HG03108 (cell line): ENCODE data around the gene VWA2.

Source experiments
- ATAC-seq: cut with Tn5 transposase; IDR thresholded peaks from one replicate; pipeline ENCODE4 v1.9.1; 2021; ENCODE audit warnings: moderate library complexity; ENCODE audit not compliant: unreplicated experiment

The VWA2 gene

GRCh38 chr10:114245121-114245791 is 6.2 kb downstream of the VWA2 start:
- no peak for ATAC-seq

DNA sequence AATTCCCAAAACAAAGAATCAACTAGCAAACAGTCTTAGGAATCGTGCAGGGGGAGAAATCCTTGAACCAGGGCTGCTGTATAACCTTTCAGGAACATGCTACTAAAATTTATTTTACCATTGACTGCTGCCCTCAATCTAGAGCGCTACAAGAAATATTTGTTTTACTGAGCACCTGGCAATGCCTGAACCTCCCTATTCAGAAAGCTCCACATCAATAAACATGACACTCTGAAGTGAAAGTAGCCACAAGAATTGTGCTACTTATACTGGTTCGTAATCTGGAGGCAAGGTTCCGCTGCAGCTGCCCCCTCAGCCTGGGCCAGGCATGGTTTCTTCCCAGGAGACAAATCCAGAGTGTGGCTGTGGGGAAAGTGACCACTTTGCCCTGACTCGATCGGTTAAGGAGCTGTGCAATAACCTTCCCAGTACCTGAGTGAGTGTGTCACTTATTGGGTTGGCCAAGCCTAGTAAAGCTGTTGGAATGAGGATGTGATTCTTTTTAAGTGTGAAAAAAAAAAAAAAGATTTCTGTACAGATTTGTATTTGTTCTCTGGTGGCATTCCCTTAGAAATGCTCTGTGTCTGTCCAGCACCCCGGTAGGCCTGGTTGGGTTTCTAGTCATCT is 7.7 kb downstream of the VWA2 start:
- ATAC-seq, result no peak

GRCh38 chr10:114250236-114250635 is 11.2 kb downstream of the VWA2 start:
- ATAC-seq, result no peak

DNA sequence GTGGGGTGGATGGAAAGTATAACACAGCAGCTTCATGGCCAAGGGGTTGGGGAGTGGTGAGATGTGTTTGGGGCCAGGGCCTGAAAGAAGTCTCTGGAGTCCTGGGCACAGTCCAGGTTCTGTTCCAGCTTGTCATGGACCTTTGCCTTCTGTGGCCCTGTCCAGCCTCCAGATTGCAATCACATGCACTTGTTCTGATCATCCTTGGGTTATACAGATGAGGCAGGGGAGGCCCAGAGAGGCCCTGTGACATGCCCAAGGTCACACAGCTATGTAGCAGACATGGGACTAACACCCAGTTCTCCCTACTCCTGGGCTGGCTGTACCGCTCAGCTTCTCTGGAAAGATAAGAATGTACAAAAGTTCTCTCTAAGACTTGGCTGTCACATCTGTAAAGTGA is 11.7 kb downstream of the VWA2 start:
- ATAC-seq, result no peak

- no peak for ATAC-seq
Measured at GRCh38 chr10:114252092-114252491, 13.0 kb downstream of the VWA2 start.

- no peak for ATAC-seq
Measured at GRCh38 chr10:114252883-114253282, 13.8 kb downstream of the VWA2 start.

GRCh38 chr10:114255227-114255626 is 16.2 kb downstream of the VWA2 start:
- ATAC-seq, result no peak

GRCh38 chr10:114256008-114256765 is 17.1 kb downstream of the VWA2 start:
- no peak for ATAC-seq

DNA sequence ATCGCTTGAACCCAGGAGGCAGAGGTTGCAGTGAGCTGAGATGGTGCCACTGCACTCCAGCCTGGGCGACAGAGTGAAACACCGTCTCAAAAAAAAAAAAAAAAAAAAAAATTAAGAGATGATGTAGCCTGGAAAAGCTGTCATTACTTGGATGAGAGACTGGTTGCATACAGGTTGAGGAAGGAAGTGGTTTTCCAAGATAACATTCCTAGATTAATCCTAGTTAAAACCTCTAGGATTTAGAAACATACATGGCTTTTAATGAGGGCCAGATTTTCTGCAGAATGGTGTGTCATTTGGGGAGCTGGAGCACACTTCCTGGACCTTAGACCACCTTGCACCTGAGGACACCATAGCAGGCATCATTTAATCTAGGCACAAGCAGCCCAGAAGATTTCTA is 17.8 kb downstream of the VWA2 start:
- ATAC-seq, result no peak

DNA sequence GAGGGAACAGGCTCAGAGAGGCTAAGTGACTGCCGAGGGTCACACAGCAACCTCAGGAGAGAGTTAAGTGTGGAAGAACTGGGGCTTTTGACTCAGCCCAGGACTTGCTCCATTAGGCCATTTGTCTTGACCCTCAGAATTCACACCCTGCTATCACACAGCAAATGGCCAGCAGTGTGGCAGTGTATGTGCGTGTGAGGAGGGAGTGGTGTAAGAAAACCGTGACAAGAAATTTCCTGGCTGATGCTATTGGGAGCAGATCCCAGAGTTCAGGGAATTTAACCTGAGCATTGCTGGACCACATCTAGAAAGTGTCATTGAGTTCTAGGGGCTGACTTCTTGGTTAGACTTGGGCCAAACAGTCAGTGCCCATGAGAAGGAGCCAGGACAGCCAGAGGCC is 18.4 kb downstream of the VWA2 start:
- no peak for ATAC-seq

- ATAC-seq, result no peak
Measured at GRCh38 chr10:114258274-114258840, 19.3 kb downstream of the VWA2 start.

DNA sequence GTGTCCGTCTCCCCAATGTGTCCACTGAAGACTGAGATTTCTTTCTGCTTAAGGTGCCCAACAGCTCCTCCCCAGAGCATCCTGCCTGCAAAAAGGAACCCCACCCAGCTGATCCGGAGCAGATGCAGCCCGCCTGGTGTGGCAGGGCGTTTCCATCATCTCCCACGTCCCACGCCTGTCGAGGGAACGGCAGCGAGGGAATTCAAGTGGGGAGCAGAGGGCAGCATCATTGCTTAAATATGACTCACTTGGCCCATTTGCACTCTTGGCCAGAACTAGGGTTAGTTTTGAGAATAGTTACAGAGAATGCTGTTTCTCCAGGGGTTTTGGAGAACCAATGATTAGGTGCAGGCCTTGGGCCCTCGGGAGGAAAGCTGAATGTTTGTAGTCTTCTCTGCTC is 20.8 kb downstream of the VWA2 start:
- no peak for ATAC-seq

- ATAC-seq, result no peak
Measured at GRCh38 chr10:114260366-114260765, 21.3 kb downstream of the VWA2 start.

- no peak for ATAC-seq
Measured at GRCh38 chr10:114261076-114261475, 22.0 kb downstream of the VWA2 start.

GRCh38 chr10:114262496-114262895 is 23.4 kb downstream of the VWA2 start:
- no peak for ATAC-seq

DNA sequence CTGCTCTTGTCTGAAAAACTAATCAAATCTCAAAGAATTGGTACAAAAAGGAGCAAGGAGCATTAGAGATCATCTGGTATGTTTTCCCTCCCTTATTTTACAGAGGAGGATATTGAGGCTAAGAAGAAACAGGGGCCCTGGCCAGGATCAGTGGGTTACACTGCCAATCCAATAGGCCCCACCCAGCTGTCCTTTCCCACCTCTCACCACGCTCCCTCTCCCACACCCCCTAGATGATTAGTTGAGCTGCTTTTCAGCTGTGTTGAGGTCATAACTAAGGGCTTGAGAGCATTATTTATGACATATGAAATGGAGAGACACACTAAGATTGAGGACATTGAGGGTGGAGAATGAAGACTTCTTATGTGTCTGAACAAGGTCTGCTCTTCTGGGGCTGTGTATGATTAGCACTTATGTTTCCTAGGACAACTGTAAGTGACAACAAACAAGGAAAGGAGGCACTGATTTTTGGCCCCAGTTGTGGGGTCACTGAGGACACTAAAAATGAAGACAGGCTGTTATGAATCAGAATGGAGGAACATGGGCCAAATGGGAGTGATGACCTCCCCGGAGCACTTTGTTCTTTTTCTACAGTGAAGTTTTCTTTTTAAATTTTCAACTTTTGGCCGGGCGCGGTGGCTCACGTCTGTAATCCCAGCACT is 26.5 kb downstream of the VWA2 start:
- no peak for ATAC-seq

DNA sequence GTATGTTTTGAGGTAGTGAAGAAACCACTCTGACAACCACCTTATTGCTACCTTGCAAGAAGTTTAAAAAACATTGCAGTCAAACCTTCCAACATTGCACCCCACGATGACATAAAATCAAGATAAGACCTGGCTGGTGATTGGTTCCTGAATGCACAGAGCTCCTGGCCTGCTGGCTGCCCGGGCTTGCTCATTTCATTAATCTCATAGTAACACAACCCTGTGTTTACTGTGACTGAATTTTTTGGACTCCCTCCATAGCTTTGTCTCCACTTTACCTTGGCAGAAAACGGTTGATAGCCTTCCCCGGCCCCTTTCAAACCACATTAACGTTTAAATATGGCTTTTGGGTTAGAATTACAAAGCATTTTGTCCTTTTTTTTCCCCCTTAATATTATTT is 27.5 kb downstream of the VWA2 start:
- no peak for ATAC-seq

GRCh38 chr10:114271075-114271778 is 32.2 kb downstream of the VWA2 start:
- no peak for ATAC-seq

DNA sequence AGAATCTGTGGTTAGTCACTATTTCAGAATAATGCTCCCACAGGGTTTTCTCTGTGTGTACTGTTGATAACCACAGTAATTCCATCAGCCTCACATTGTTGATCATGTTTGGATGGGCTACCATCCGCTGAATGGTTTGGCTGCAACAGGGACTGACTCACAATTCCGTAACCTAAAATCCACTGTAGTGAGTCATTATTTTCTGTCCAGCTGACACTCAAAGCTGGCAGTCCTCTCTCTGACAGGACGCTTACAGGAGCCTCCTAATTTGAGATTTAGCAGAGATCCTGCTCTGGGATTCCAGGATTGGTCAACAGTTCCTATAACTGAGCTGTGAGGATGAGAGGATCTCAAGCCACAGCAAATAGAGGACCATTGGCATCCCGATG is 32.7 kb downstream of the VWA2 start:
- ATAC-seq, result no peak

GRCh38 chr10:114272696-114273095 is 33.6 kb downstream of the VWA2 start:
- ATAC-seq, result no peak

GRCh38 chr10:114273910-114274309 is 34.9 kb downstream of the VWA2 start:
- no peak for ATAC-seq
